ENCODE results near the gene POU2AF1. TPM values are rescaled to one million over a fixed set of nuclear protein-coding genes. Genes with fewer than 3 reads are reported as not detected.

Gene POU2AF1
- total and polyA plus RNA-seq, 2 of the 13 experiments (the other 11 are each of a cell fraction or from before 2014, with no cell fraction given), result 1.9 to 3.6 TPM

GRCh38 chr11:111336582-111337256 is 42.4 kb downstream of the POU2AF1 start (continued):
- TF ChIP-seq SOX13 (IDR thresholded peaks at IDR 0.05) (no peak), SOX13 (CRISPR knock-in tag; conservative IDR thresholded peaks at IDR 0.05 in 1 of 2, IDR thresholded peaks at IDR 0.05 in 1 of 2) (peak in 1 of 2 experiments; percentile 35; a peak in 1 of 4 replicates), SIX1 (CRISPR knock-in tag; IDR thresholded peaks at IDR 0.05; ENCODE audit: borderline replicate concordance) (no peak), ZNF3 (CRISPR knock-in tag; IDR thresholded peaks at IDR 0.05) (0 out of 2 replicates have a peak, but pooled peaks have one; percentile 39), ZNF781 (CRISPR knock-in tag; IDR thresholded peaks at IDR 0.05; ENCODE audit: borderline replicate concordance, not compliant biosample characterization) (no peak), MED1 (CRISPR knock-in tag; IDR thresholded peaks at IDR 0.05) (peak; percentile 63; the same call in 1 of the 2 replicates), HIC2 (CRISPR knock-in tag; IDR thresholded peaks at IDR 0.05; ENCODE audit: low read depth) (no peak), ZNF253 (CRISPR knock-in tag; IDR thresholded peaks at IDR 0.05; ENCODE audit: borderline replicate concordance) (no peak), ZNF451 (CRISPR knock-in tag; IDR thresholded peaks at IDR 0.05) (no peak), IKZF4 (CRISPR knock-in tag; IDR thresholded peaks at IDR 0.05; ENCODE audit: borderline replicate concordance, low read depth, not compliant biosample characterization) (no peak), STAT5B (CRISPR knock-in tag; IDR thresholded peaks at IDR 0.05) (no peak), ZNF615 (CRISPR knock-in tag; IDR thresholded peaks at IDR 0.05; ENCODE audit: borderline replicate concordance) (no peak), ZFP36 (IDR thresholded peaks at IDR 0.05; ENCODE audit: borderline replicate concordance, low read depth, low read length, partially characterized antibody) (no peak), ZC3H4 (CRISPR knock-in tag; IDR thresholded peaks at IDR 0.05; ENCODE audit: borderline replicate concordance) (no peak), MTF1 (CRISPR knock-in tag; IDR thresholded peaks at IDR 0.05) (no peak), BRCA1 (CRISPR knock-in tag; IDR thresholded peaks at IDR 0.05) (no peak), MLX (CRISPR knock-in tag; IDR thresholded peaks at IDR 0.05) (no peak), SRSF4 (IDR thresholded peaks at IDR 0.05; ENCODE audit: low read depth, low read length, poor library complexity, severe bottlenecking) (no peak), GATA4 (IDR thresholded peaks at IDR 0.05; ENCODE audit: borderline replicate concordance, low read depth) (no peak), TFDP2 (CRISPR knock-in tag; IDR thresholded peaks at IDR 0.05) (no peak), ARID4A (CRISPR knock-in tag; IDR thresholded peaks at IDR 0.05; ENCODE audit: borderline replicate concordance) (peak; percentile 37; the same call in 1 of the 2 replicates)
